AG04450 (cell line): ENCODE data around the gene RAI14. TPM values are rescaled to one million over a fixed set of nuclear protein-coding genes. Genes with fewer than 3 reads are reported as not detected.
A peak's percentile ranks its signal among the peaks of the same experiment; 100 is the strongest.

Source experiments
- CTCF ChIA-PET: fragments of 300-600, 350-600 bp; formaldehyde crosslinking; extraction: SDS; loops from one replicate; lab custom pipeline; 2022; ENCODE audit warnings: antibody characterized with exemption, inconsistent platforms; lab: Charles Lee
- POLR2A ChIA-PET: fragments of 350-600 bp; formaldehyde crosslinking; extraction: SDS; loops from one replicate; lab custom pipeline; 2021; ENCODE audit warnings: antibody characterized with exemption, inconsistent platforms; lab: Yijun Ruan, JAX
- DNase-seq: peaks from one replicate; pipeline ENCODE4 v3.0.0-alpha.2; 2011; ENCODE audit warnings: low read depth, low spot score
- H3K27ac ChIP-seq: one replicate; pipeline ENCODE4 v1.5.1; 2012; ENCODE audit warnings: low read depth, low read length, control low read depth
- H3K27me3 ChIP-seq: one replicate; pipeline ENCODE4 v1.6.0; 2012; ENCODE audit warnings: low read length; ENCODE audit not compliant: control insufficient read depth, insufficient read depth
- H3K4me3 ChIP-seq: 2 replicates; pipeline ENCODE4 v1.5.1; 2011; ENCODE audit warnings: mild to moderate bottlenecking, low read depth, low read length, control low read depth
- H3K9me3 ChIP-seq: 2 replicates; pipeline ENCODE4 v1.5.1; 2012; ENCODE audit warnings: low read length; ENCODE audit not compliant: control insufficient read depth, insufficient read depth
- polyA plus RNA-seq: library from polyadenylated mRNA; depleted of rRNA; stranded (reverse); fragments of >200 nt; gene quantifications from 2 replicates; pipeline ENCODE4 v1.2.3, GENCODE V29; 2011
- TF ChIP-seq, protein P1 (sequence below): IDR thresholded peaks from 2 replicates; pipeline ENCODE4 v1.5.1; 2011; ENCODE audit warnings: low read depth, low read length, control low read depth, inconsistent platforms

RAI14 gene
- polyA plus RNA-seq, 1 experiment, result 162 TPM

DNA sequence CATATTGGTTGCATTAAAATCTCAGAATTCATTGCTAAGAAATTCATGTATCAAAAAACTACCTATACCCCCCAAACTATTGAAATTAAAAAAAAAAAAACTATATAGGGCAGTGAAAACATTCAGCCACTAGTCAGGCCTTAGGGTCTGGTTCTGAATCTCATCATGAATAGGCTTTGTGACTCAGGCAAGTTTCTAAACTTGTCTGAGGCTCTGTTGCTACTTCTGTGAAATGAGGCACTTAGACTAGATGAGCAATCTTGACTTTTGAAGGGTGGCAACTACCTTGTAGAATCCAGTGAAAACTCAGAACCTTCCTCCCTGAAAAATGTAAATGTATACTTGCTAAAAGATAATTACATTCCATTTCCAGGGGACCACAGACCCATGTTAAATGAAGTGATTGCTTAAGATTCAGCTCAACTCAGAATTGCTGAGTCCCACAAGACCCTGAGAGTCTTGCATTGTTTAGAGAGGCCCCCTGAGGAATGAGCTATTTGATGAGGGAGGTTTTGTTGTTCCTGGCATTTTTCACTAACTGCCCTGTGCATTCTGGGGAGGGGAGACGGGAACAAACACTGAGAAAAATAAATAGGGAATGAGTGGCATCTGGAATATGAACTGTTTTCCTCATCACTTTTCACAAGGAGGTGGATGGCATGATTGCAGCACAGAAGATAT lies 29.5 kb downstream of the RAI14 start:
- CTCF ChIA-PET, result interaction anchor here (0.6 to 1.5 kb wide), 4 partner anchors 12 to 199 kb away, joined by 3 to 6 read pairs (median 3); no protein-coding TSS in a partner anchor

DNA sequence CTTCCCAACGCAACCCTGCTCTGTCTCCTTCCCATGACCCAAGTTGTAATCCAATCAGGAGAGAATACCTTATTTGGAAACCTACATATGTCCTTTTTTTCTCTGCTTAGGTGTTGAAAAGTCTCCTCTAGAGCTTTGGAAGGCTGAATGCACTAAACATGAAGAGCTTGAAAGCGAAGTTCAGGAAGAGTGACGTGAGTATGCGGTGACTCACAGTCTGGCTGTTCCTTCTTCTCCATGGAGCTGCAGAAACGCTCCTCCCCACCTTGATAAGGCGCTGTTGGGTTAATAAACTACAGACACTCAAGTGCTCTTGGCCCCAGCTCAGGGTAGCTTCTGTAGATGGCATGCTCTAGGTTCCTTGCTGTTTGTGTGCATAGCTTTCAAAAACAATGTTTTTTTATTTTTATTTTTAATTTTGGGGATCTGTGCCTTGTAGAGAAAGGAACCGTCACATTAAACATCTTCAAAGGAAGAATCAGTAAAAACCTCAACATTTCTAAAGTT lies 30.7 kb downstream of the RAI14 start:
- no peaks in the 10 kb centered on the region for H3K27me3 ChIP-seq
- CTCF ChIA-PET, result interaction anchor here (0.7 to 1.5 kb wide), 4 partner anchors 10 to 200 kb away, joined by 3 to 6 read pairs (median 4); no protein-coding TSS in a partner anchor
- no peaks in the 10 kb centered on the region for H3K9me3 ChIP-seq
- no peak overlapping the region for H3K4me3 ChIP-seq
- TF ChIP-seq, protein P1, sequence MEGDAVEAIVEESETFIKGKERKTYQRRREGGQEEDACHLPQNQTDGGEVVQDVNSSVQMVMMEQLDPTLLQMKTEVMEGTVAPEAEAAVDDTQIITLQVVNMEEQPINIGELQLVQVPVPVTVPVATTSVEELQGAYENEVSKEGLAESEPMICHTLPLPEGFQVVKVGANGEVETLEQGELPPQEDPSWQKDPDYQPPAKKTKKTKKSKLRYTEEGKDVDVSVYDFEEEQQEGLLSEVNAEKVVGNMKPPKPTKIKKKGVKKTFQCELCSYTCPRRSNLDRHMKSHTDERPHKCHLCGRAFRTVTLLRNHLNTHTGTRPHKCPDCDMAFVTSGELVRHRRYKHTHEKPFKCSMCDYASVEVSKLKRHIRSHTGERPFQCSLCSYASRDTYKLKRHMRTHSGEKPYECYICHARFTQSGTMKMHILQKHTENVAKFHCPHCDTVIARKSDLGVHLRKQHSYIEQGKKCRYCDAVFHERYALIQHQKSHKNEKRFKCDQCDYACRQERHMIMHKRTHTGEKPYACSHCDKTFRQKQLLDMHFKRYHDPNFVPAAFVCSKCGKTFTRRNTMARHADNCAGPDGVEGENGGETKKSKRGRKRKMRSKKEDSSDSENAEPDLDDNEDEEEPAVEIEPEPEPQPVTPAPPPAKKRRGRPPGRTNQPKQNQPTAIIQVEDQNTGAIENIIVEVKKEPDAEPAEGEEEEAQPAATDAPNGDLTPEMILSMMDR, result 0 out of 2 replicates have a peak, but pooled peaks have one; percentile 1
- POLR2A ChIA-PET, result interaction anchor here (0.6 to 1.5 kb wide), 4 partner anchors 19 to 73 kb away, joined by 3 to 11 read pairs (median 6); partner anchors contain the start of gene RAI14
- peak overlapping the region; percentile 81 for H3K27ac ChIP-seq
- DNase-seq, result peak; percentile 74

More for the DNA sequence above, 29.5 kb downstream of the RAI14 start:
- Histone ChIP-seq H3K27me3 (no peaks in the 10 kb centered on the region), H3K4me3 (no peak overlapping the region), H3K9me3 (no peaks in the 10 kb centered on the region), H3K27ac (peak overlapping the region; percentile 77)
- no peak for DNase-seq
- POLR2A ChIA-PET, result interaction anchor here (1.5 kb wide), 1 partner anchor 64 kb away, joined by 3 read pairs; no protein-coding TSS in a partner anchor
- TF ChIP-seq, protein P1, result no peak

DNA sequence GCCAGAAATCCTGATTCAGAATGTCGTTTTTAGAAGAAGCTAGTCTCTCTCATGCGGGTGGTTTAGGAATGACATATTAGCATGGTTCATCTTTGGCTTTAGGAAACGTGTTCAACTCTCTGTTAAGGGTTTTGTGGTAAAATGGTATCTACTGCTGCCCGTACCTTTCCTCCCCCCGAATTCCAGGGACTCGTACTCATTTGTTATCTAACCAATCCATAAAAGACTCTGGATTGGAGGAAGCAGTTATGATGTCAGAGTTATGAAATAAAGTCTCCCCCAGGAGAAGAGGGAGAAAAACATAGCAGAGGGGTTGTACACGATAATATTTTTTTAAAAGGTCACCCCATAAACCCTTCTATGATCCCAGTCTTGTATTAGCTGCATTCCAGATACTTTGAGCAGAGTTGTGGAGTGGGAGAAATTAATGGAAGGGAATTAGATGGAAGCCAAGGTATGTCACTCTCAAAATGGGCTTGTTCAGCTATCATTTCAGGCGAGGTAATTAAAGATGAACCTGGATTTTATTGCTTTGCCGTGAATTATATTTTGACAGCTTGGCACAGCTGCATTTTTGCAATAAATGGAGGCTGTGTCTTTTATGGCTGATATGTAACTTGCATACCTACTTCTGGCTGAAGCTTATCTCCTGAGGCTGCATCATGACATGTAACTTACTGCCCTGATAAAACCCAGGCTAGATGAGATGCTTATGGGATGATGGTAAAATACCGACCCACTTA lies 31.3 kb downstream of the RAI14 start:
- POLR2A ChIA-PET, result interaction anchor here (0.6 to 1.5 kb wide), 3 partner anchors 32 to 73 kb away, joined by 3 to 9 read pairs (median 3); partner anchors contain the start of gene RAI14
- DNase-seq, result peak; percentile 43
- CTCF ChIA-PET, result interaction anchor here (0.7 to 1.5 kb wide), 5 partner anchors 9 to 200 kb away, joined by 3 to 6 read pairs (median 4); no protein-coding TSS in a partner anchor
- no peaks in the 10 kb centered on the region for H3K27me3 ChIP-seq
- TF ChIP-seq, protein P1, result 0 out of 2 replicates have a peak, but pooled peaks have one; percentile 0
- H3K27ac ChIP-seq, result peak overlapping the region; percentile 81
- no peaks in the 10 kb centered on the region for H3K9me3 ChIP-seq
- no peak overlapping the region for H3K4me3 ChIP-seq

DNA sequence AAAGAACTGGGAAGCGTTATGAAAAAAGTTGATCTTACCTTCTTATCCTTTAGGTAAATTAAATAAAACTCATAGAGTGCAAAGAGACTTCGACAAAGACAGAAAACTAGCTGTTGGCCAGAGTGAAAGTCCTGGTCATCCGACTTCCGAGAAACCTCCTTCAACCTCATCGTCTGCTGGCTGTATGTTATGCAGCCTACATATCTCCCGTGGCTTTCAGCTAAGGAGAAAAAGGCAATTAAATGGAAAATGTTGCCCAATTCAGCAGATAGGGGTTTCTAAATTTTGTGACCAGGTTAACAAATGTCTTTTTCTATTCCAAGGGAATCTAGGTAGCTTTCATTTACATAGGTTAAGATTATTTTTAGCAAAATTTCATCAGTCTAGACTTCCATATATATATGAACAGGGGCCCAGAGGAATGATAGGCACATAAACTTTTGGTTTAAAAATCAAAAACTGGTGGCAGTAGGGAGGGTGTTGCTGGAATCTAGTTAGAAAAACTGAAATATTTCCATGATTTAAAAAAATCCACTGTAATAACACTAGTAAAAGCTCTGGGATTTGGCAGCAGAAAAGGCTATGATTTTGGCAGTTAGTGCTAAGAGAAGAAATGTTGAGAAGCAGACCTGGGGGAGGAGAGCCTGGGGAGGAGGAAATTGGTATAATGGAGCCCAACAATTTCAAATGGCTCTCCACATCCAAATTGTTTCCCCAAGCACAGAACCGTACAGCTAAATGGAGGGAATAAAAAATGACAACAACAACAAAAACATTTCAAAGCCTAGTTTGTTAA lies 32.1 kb downstream of the RAI14 start:
- Histone ChIP-seq H3K27ac (no peak overlapping the region), H3K9me3 (no peaks in the 10 kb centered on the region), H3K4me3 (no peak overlapping the region), H3K27me3 (no peaks in the 10 kb centered on the region)
- DNase-seq, result no peak
- CTCF ChIA-PET, result interaction anchor here (1.4 kb wide), 1 partner anchor 165 kb away, joined by 4 read pairs; no protein-coding TSS in a partner anchor
- TF ChIP-seq, protein P1, result no peak
- POLR2A ChIA-PET, result no interaction called here
